ENCODE measurements around the gene SLC6A11. TPM values are rescaled to one million over a fixed set of nuclear protein-coding genes. Genes with fewer than 3 reads are reported as not detected.

SLC6A11 gene
- total RNA-seq, 6 donors from 2014 or later: 0.07 TPM; not detected in 5

GRCh38 chr3:10926811-10927521 is 110.9 kb downstream of the SLC6A11 start:
- no peaks in the 10 kb centered on the region for H3K27me3 ChIP-seq
- H3K27ac ChIP-seq: no peak overlapping the region
- peak in 1 of 2 donors; percentile 8 for DNase-seq
- no peak for TF ChIP-seq POLR2AphosphoS5 (IDR thresholded peaks at IDR 0.05)
- TF ChIP-seq POLR2A (IDR thresholded peaks at IDR 0.05): no peak
- TF ChIP-seq EP300 (IDR thresholded peaks at IDR 0.05): no peak
- no peak for TF ChIP-seq CTCF (IDR thresholded peaks at IDR 0.05)
- 66 to 79% methylated on average over 14 of the region's 16 CpGs for WGBS, 2 donors
- no peaks in the 10 kb centered on the region for H3K4me1 ChIP-seq
- ATAC-seq (ENCODE audit: low FRiP score in 2 of 2): peak in 1 of 2 donors; percentile 38
- H3K9me3 ChIP-seq: no peaks in the 10 kb centered on the region
- H3K36me3 ChIP-seq: no peaks in the 10 kb centered on the region
- H3K4me3 ChIP-seq: no peak overlapping the region

- H3K9me3 ChIP-seq: no peaks in the 10 kb centered on the region
- H3K27ac ChIP-seq: no peak overlapping the region
- no peak for ATAC-seq (ENCODE audit: low FRiP score in 2 of 2)
- H3K27me3 ChIP-seq: no peaks in the 10 kb centered on the region
- no peaks in the 10 kb centered on the region for H3K36me3 ChIP-seq
- no peak overlapping the region for H3K4me3 ChIP-seq
- no peaks in the 10 kb centered on the region for H3K4me1 ChIP-seq
- peak in 1 of 2 donors; percentile 18 for DNase-seq
- TF ChIP-seq EP300 (IDR thresholded peaks at IDR 0.05) (no peak), POLR2AphosphoS5 (IDR thresholded peaks at IDR 0.05) (no peak), POLR2A (IDR thresholded peaks at IDR 0.05) (no peak), CTCF (IDR thresholded peaks at IDR 0.05) (no peak)
- 73% methylated on average over 4 of the region's 4 CpGs for WGBS, 2 donors
Measured at GRCh38 chr3:10927551-10927950, 111.5 kb downstream of the SLC6A11 start.

- H3K4me1 ChIP-seq: no peaks in the 10 kb centered on the region
- peak in 1 of 2 donors; percentile 6 for DNase-seq
- no peaks in the 10 kb centered on the region for H3K9me3 ChIP-seq
- H3K27ac ChIP-seq: no peak overlapping the region
- TF ChIP-seq CTCF (IDR thresholded peaks at IDR 0.05) (no peak), POLR2A (IDR thresholded peaks at IDR 0.05) (no peak), EP300 (IDR thresholded peaks at IDR 0.05) (no peak), POLR2AphosphoS5 (IDR thresholded peaks at IDR 0.05) (no peak)
- H3K27me3 ChIP-seq: no peaks in the 10 kb centered on the region
- ATAC-seq (ENCODE audit: low FRiP score in 2 of 2): no peak
- H3K36me3 ChIP-seq: no peaks in the 10 kb centered on the region
- WGBS, 2 donors: 59 to 75% methylated on average over 6 to 7 of the region's 9 CpGs
- H3K4me3 ChIP-seq: no peak overlapping the region
Measured at GRCh38 chr3:10928407-10928960, 112.5 kb downstream of the SLC6A11 start.

GRCh38 chr3:10928961-10929471 is 113.0 kb downstream of the SLC6A11 start:
- H3K4me3 ChIP-seq: no peak overlapping the region
- H3K27me3 ChIP-seq: no peaks in the 10 kb centered on the region
- H3K36me3 ChIP-seq: no peaks in the 10 kb centered on the region
- ATAC-seq (ENCODE audit: low FRiP score in 2 of 2): no peak
- DNase-seq: peak in 1 of 2 donors; percentile 2
- TF ChIP-seq EP300 (IDR thresholded peaks at IDR 0.05) (no peak), CTCF (IDR thresholded peaks at IDR 0.05) (no peak), POLR2A (IDR thresholded peaks at IDR 0.05) (no peak), POLR2AphosphoS5 (IDR thresholded peaks at IDR 0.05) (no peak)
- 81 to 90% methylated on average over 9 to 17 of the region's 17 CpGs for WGBS, 2 donors
- H3K4me1 ChIP-seq: no peaks in the 10 kb centered on the region
- no peak overlapping the region for H3K27ac ChIP-seq
- no peaks in the 10 kb centered on the region for H3K9me3 ChIP-seq

Measured in upper lobe of left lung (tissue), 6 donors.